ENCODE results near the gene SGTA.
"Not testable (repeated sequence)": the region's sequence is repeated elsewhere in the genome, so short reads cannot be mapped to it uniquely, and the experiment has no call there.

SGTA gene

GRCh38 chr19:2793126-2793525 is 10.1 kb upstream of the SGTA start:
- DNase-seq (ENCODE audit: low read depth) = no peak
- H3K4me3 ChIP-seq (ENCODE audit: control insufficient read depth, low read depth, low read length) = no peak overlapping the region
- TF ChIP-seq CTCF (IDR thresholded peaks at IDR 0.05; ENCODE audit: control insufficient read depth, insufficient read depth, low read depth, low read length, missing control alignments) = no peak

- not testable (repeated sequence) for H3K4me3 ChIP-seq (ENCODE audit: control insufficient read depth, low read depth, low read length); DNase-seq (ENCODE audit: low read depth)
These were observed 9.6 kb upstream of the SGTA start for GRCh38 chr19:2792666-2793065.

GRCh38 chr19:2791876-2792275 is 8.8 kb upstream of the SGTA start:
- TF ChIP-seq CTCF (IDR thresholded peaks at IDR 0.05; ENCODE audit: control insufficient read depth, insufficient read depth, low read depth, low read length, missing control alignments) = no peak
- DNase-seq (ENCODE audit: low read depth) = no peak

GRCh38 chr19:2791440-2791839 is 8.4 kb upstream of the SGTA start:
- no peak for TF ChIP-seq CTCF (IDR thresholded peaks at IDR 0.05; ENCODE audit: control insufficient read depth, insufficient read depth, low read depth, low read length, missing control alignments)
- DNase-seq (ENCODE audit: low read depth) = no peak
- no peak overlapping the region for H3K4me3 ChIP-seq (ENCODE audit: control insufficient read depth, low read depth, low read length)

More at GRCh38 chr19:2791876-2792275, 8.8 kb upstream of the SGTA start:
- H3K4me3 ChIP-seq (ENCODE audit: control insufficient read depth, low read depth, low read length) = no peak overlapping the region

- no peak for DNase-seq (ENCODE audit: low read depth)
- H3K4me3 ChIP-seq (ENCODE audit: control insufficient read depth, low read depth, low read length) = no peak overlapping the region
- no peak for TF ChIP-seq CTCF (IDR thresholded peaks at IDR 0.05; ENCODE audit: control insufficient read depth, insufficient read depth, low read depth, low read length, missing control alignments)
These were observed 7.6 kb upstream of the SGTA start for GRCh38 chr19:2790557-2791271.

GRCh38 chr19:2790194-2790556 is 7.1 kb upstream of the SGTA start:
- no peak for DNase-seq (ENCODE audit: low read depth)
- no peak overlapping the region for H3K4me3 ChIP-seq (ENCODE audit: control insufficient read depth, low read depth, low read length)
- TF ChIP-seq CTCF (IDR thresholded peaks at IDR 0.05; ENCODE audit: control insufficient read depth, insufficient read depth, low read depth, low read length, missing control alignments) = no peak

GRCh38 chr19:2788237-2788636 is 5.2 kb upstream of the SGTA start:
- no peak for DNase-seq (ENCODE audit: low read depth)
- TF ChIP-seq CTCF (IDR thresholded peaks at IDR 0.05; ENCODE audit: control insufficient read depth, insufficient read depth, low read depth, low read length, missing control alignments) = no peak
- no peak overlapping the region for H3K4me3 ChIP-seq (ENCODE audit: control insufficient read depth, low read depth, low read length)

Data from AG09309 (cell line).